HCT116 (cell line): ENCODE results near the gene SYT9. TPM values are rescaled to one million over a fixed set of nuclear protein-coding genes. Genes with fewer than 3 reads are reported as not detected.

Experiments used
- ATAC-seq: fragments of 200-7000 bp; cut with Tn5 transposase; 2 replicates; pipeline ENCODE4 v1.9.1; 2020; ENCODE audit warnings: mild to moderate bottlenecking, moderate library complexity
- BruUV-seq: library from RNA; stranded (reverse); fragments of 400-500 nt; replicated peaks from 2 replicates; lab custom pipeline; 2021; lab: Mats Ljungman, UMichigan
- CTCF ChIA-PET: fragments of 300-600 bp; sonication (Branson Sonifier 250); formaldehyde crosslinking; loops from one replicate; lab custom pipeline; 2021; ENCODE audit warnings: antibody characterized with exemption; lab: Charles Lee
- POLR2A ChIA-PET: fragments of 300-600, 350-600 bp; sonication (Branson Sonifier 250); formaldehyde crosslinking; loops from one replicate; lab custom pipeline; 2021; ENCODE audit warnings: antibody characterized with exemption; lab: Charles Lee
- RAD21 ChIA-PET, 2 experiments: fragments of 300-600 bp; sonication (Branson Sonifier 250); formaldehyde crosslinking; loops; one replicate each; lab custom pipeline; 2023; ENCODE audit warnings: low total read pairs in 2 of 2; ENCODE audit not compliant: uncharacterized antibody in 2 of 2, unreplicated experiment in 2 of 2, low non-redundant PET in 1 of 2; lab: Charles Lee
- DNase-seq: peaks from one replicate; pipeline ENCODE4 v3.0.0-alpha.2; 2010; ENCODE audit warnings: low read depth, low spot score
- H2AFZ ChIP-seq: fragments of 200-600 bp; shearing (Covaris generic), sonication (generic); 2 replicates; pipeline ENCODE4 v1.6.1; 2017; ENCODE audit warnings: low read depth, mixed run types, mixed read lengths, antibody characterized with exemption, low read length; ENCODE audit not compliant: poor library complexity, severe bottlenecking
- H3K27ac ChIP-seq: 2 replicates; pipeline ENCODE4 v1.5.1; 2012; ENCODE audit warnings: low read depth, low read length
- H3K27me3 ChIP-seq: fragments of 200-600 bp; sonication (generic); 2 replicates; pipeline ENCODE4 v1.6.1; 2016; ENCODE audit warnings: mixed run types, low read length, mixed read lengths; ENCODE audit not compliant: insufficient read depth
- H3K36me3 ChIP-seq, 2 experiments: fragments of 200-500 bp in 1 of 2; fragments of 200-600 bp in 1 of 2; sonication (Bioruptor generic) in 1 of 2; sonication (generic) in 1 of 2; 2 replicates each; pipeline versions ENCODE4 v1.5.1 to v1.6.1; 2014 to 2016; ENCODE audit warnings: low read length in 2 of 2, inconsistent platforms in 1 of 2, mixed read lengths in 1 of 2, mixed run types in 1 of 2; ENCODE audit not compliant: insufficient read depth in 2 of 2, control insufficient read depth in 1 of 2
- H3K4me1 ChIP-seq, 2 experiments: fragments of 200-600 bp in 1 of 2; sonication (generic) in 1 of 2; 2 replicates each; pipeline versions ENCODE4 v1.5.1 to v1.6.1; 2012 to 2017; ENCODE audit warnings: low read length in 2 of 2, inconsistent platforms in 1 of 2, mild to moderate bottlenecking in 1 of 2, mixed read lengths in 1 of 2, mixed run types in 1 of 2, moderate library complexity in 1 of 2; ENCODE audit not compliant: insufficient read depth in 2 of 2, control insufficient read depth in 1 of 2
- H3K4me2 ChIP-seq: fragments of 200-600 bp; sonication (generic); 2 replicates; pipeline ENCODE4 v1.6.1; 2017; ENCODE audit warnings: mixed run types, low read length, mixed read lengths
- H3K4me3 ChIP-seq, 2 experiments: fragments of 200-600 bp in 1 of 2; sonication (generic) in 1 of 2; replicated peaks in 1 of 2; 2 replicates each; pipeline ENCODE4 v1.5.1; 2011 to 2016; ENCODE audit warnings: low read length in 2 of 2, control low read depth in 1 of 2, low read depth in 1 of 2, mild to moderate bottlenecking in 1 of 2, mixed read lengths in 1 of 2, mixed run types in 1 of 2
- H3K79me2 ChIP-seq: fragments of 200-600 bp; sonication (generic); 2 replicates; pipeline ENCODE4 v1.6.1; 2017; ENCODE audit warnings: mild to moderate bottlenecking, mixed run types, low read length, moderate library complexity, mixed read lengths; ENCODE audit not compliant: insufficient read depth
- H3K9ac ChIP-seq: fragments of 200-600 bp; sonication (generic); 2 replicates; pipeline ENCODE4 v1.6.1; 2016; ENCODE audit warnings: low read length, mixed read lengths
- H3K9me2 ChIP-seq: fragments of 200-600 bp; sonication (generic), shearing (Covaris generic); 2 replicates; pipeline ENCODE4 v1.6.1; 2017; ENCODE audit warnings: mixed run types, mild to moderate bottlenecking, moderate library complexity; ENCODE audit not compliant: insufficient read depth
- H3K9me3 ChIP-seq, 2 experiments: fragments of 200-500 bp in 1 of 2; fragments of 200-600 bp in 1 of 2; sonication (Bioruptor generic) in 1 of 2; sonication (generic) in 1 of 2; 2 replicates each; pipeline ENCODE4 v1.6.1; 2014 to 2017; ENCODE audit warnings: low read length in 2 of 2, mixed read lengths in 2 of 2, inconsistent platforms in 1 of 2, low read depth in 1 of 2, mild to moderate bottlenecking in 1 of 2, mixed run types in 1 of 2, moderate library complexity in 1 of 2; ENCODE audit not compliant: control insufficient read depth in 1 of 2, insufficient read depth in 1 of 2
- H4K20me1 ChIP-seq: fragments of 200-600 bp; sonication (generic), shearing (Covaris generic); 2 replicates; pipeline ENCODE4 v1.6.1; 2017; ENCODE audit warnings: mixed run types, mild to moderate bottlenecking, moderate library complexity; ENCODE audit not compliant: insufficient read depth
- CBX3 ChIP-seq: IDR thresholded peaks from 2 replicates; pipeline ENCODE4 v1.6.1; 2012; ENCODE audit warnings: low read depth
- CEBPB ChIP-seq: IDR thresholded peaks from 2 replicates; pipeline ENCODE4 v1.6.1; 2012; ENCODE audit warnings: low read depth
- EGR1 ChIP-seq: IDR thresholded peaks from 2 replicates; pipeline ENCODE4 v1.6.1; 2012; ENCODE audit warnings: low read depth
- ELF1 ChIP-seq: IDR thresholded peaks from 2 replicates; pipeline ENCODE4 v1.6.1; 2012; ENCODE audit warnings: low read depth, borderline replicate concordance
- EZH2 ChIP-seq: fragments of 200-600 bp; sonication (generic); IDR thresholded peaks from 2 replicates; pipeline ENCODE4 v1.6.1; 2017; ENCODE audit warnings: antibody characterized with exemption, mixed run types
- EZH2phosphoT487 ChIP-seq: fragments of 200-600 bp; IDR thresholded peaks from 2 replicates; pipeline ENCODE4 v1.6.1; 2018; ENCODE audit warnings: antibody characterized with exemption, borderline replicate concordance
- JUND ChIP-seq: IDR thresholded peaks from 2 replicates; pipeline ENCODE4 v1.6.1; 2012
- POLR2A ChIP-seq: IDR thresholded peaks from 2 replicates; pipeline ENCODE4 v1.7.0; 2011; ENCODE audit warnings: borderline replicate concordance; ENCODE audit not compliant: insufficient read depth, insufficient read length; ENCODE audit errors: extremely low read depth
- POLR2AphosphoS5 ChIP-seq: IDR thresholded peaks from 2 replicates; pipeline ENCODE4 v1.6.1; 2011; ENCODE audit warnings: mild to moderate bottlenecking, low read depth, low read length, moderate library complexity
- SRF ChIP-seq: IDR thresholded peaks from 2 replicates; pipeline ENCODE4 v1.6.1; 2012; ENCODE audit warnings: low read depth
- TCF7L2 ChIP-seq: IDR thresholded peaks from 2 replicates; pipeline ENCODE4 v1.7.0; 2011; ENCODE audit warnings: borderline replicate concordance, inconsistent platforms; ENCODE audit not compliant: insufficient read depth, insufficient read length; ENCODE audit errors: extremely low read depth
- YY1 ChIP-seq: IDR thresholded peaks from 2 replicates; pipeline ENCODE4 v1.6.1; 2011; ENCODE audit warnings: low read length, low read depth, moderate library complexity, mild to moderate bottlenecking; ENCODE audit not compliant: insufficient replicate concordance; ENCODE audit errors: extremely low read depth
- ZNF274 ChIP-seq: fragments of 200-500 bp; sonication (Bioruptor generic); IDR thresholded peaks from 2 replicates; pipeline ENCODE4 v1.6.1; 2014; ENCODE audit warnings: mild to moderate bottlenecking, low read depth, low read length, inconsistent platforms
- intact Hi-C: fragments of 100-400 bp; cut with micrococcal nuclease; formaldehyde crosslinking; loops from 2 replicates; pipeline ENCODE4 v1.10.0; 2022
- total RNA-seq: library from RNA; stranded (reverse); gene quantifications from one replicate; pipeline ENCODE4 v1.2.1, GENCODE V29; 2021; ENCODE audit not compliant: unreplicated experiment
- TF ChIP-seq, protein P1 (sequence below): IDR thresholded peaks from 2 replicates; pipeline ENCODE4 v1.6.1; 2011; ENCODE audit warnings: mild to moderate bottlenecking, low read length, moderate library complexity; ENCODE audit not compliant: insufficient replicate concordance; ENCODE audit errors: extremely low read depth
- TF ChIP-seq, protein P2 (sequence below): IDR thresholded peaks from 2 replicates; pipeline ENCODE4 v1.6.1; 2012
- TF ChIP-seq, protein P3 (sequence below), 3 experiments: fragments of 200-600 bp in 1 of 3; sonication (generic) in 1 of 3; IDR thresholded peaks in 2 of 3; conservative IDR thresholded peaks in 1 of 3; 2 replicates each; pipeline ENCODE4 v1.5.1; 2012 to 2017; ENCODE audit warnings: low read depth in 2 of 3, low read length in 2 of 3, antibody characterized with exemption in 1 of 3, borderline replicate concordance in 1 of 3, control low read depth in 1 of 3, mild to moderate bottlenecking in 1 of 3, mixed read lengths in 1 of 3, mixed run types in 1 of 3, moderate library complexity in 1 of 3; ENCODE audit not compliant: insufficient read depth in 1 of 3
- TF ChIP-seq, protein P4 (sequence below): IDR thresholded peaks from 2 replicates; pipeline ENCODE4 v1.6.1; 2012; ENCODE audit warnings: low read depth
- TF ChIP-seq, protein P5 (sequence below): IDR thresholded peaks from 2 replicates; pipeline ENCODE4 v1.6.1; 2012

Gene SYT9
- total RNA-seq, 1 experiment from 2014 or later, result not detected

DNA sequence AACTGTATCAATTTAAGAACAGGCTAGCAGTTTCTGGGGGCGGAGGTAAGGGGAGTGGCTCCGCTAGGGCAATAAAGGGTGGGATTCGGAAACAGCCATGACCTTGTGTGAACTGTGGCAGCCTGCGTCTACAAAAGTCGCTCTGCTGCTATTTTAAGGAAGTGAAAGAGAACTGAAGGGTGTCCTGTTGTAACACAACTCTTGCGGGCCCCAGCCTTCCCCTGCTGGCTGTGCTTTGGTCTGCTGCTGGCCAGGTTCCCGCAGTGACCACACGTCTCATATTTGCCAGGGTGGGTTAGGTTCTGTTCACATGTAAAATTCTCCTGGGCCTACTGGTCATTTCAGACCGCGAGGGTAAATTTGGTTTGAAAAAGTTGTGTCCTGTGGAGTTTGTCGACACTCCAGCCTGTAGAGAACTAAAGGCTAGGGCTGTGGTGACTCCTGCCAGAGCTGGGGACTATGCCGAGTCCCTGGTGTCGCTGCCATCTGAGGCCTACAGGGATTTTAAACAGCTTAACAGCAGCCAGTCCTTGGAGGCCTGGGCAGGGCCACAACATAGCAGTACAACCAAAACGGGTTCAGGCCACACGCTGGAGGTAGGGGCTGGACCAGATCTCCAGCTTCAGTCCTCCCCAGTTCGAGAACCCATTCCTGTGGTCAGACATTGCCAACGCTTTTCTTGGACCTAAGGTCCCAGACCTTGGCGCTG lies 261.0 kb downstream of the SYT9 start:
- H3K27ac ChIP-seq, result no peak overlapping the region; the same call in 1 of the 2 replicates
- H3K4me3 ChIP-seq, result peak overlapping the region; percentile 54 to 74
- peaks cover 8 to 19% of the 10 kb centered on the region in 2 experiments; a peak in 3 of 4 replicates for H3K4me1 ChIP-seq
- CTCF ChIA-PET, result interaction anchor here (1.3 to 2.5 kb wide), 3 partner anchors 9 to 144 kb away, joined by 4 to 14 read pairs (median 5); no protein-coding TSS in a partner anchor
- ATAC-seq (peak; percentile 20), DNase-seq (no peak)
- H3K36me3 ChIP-seq, result no peaks in the 10 kb centered on the region
- H2AFZ ChIP-seq, result peak overlapping the region; percentile 89
- BruUV-seq, result no TSS peak
- TF ChIP-seq, protein P1, sequence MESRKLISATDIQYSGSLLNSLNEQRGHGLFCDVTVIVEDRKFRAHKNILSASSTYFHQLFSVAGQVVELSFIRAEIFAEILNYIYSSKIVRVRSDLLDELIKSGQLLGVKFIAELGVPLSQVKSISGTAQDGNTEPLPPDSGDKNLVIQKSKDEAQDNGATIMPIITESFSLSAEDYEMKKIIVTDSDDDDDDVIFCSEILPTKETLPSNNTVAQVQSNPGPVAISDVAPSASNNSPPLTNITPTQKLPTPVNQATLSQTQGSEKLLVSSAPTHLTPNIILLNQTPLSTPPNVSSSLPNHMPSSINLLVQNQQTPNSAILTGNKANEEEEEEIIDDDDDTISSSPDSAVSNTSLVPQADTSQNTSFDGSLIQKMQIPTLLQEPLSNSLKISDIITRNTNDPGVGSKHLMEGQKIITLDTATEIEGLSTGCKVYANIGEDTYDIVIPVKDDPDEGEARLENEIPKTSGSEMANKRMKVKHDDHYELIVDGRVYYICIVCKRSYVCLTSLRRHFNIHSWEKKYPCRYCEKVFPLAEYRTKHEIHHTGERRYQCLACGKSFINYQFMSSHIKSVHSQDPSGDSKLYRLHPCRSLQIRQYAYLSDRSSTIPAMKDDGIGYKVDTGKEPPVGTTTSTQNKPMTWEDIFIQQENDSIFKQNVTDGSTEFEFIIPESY, result no peak
- TF ChIP-seq, protein P2, sequence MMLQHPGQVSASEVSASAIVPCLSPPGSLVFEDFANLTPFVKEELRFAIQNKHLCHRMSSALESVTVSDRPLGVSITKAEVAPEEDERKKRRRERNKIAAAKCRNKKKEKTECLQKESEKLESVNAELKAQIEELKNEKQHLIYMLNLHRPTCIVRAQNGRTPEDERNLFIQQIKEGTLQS, result no peak
- TF ChIP-seq YY1, result no peak
- TF ChIP-seq JUND, result no peak
- TF ChIP-seq EZH2phosphoT487, result no peak
- no peak for TF ChIP-seq POLR2A
- TF ChIP-seq CBX3, result no peak
- no peak for TF ChIP-seq CEBPB
- no peak for TF ChIP-seq POLR2AphosphoS5
- no peak for TF ChIP-seq EZH2
- TF ChIP-seq, protein P3, sequence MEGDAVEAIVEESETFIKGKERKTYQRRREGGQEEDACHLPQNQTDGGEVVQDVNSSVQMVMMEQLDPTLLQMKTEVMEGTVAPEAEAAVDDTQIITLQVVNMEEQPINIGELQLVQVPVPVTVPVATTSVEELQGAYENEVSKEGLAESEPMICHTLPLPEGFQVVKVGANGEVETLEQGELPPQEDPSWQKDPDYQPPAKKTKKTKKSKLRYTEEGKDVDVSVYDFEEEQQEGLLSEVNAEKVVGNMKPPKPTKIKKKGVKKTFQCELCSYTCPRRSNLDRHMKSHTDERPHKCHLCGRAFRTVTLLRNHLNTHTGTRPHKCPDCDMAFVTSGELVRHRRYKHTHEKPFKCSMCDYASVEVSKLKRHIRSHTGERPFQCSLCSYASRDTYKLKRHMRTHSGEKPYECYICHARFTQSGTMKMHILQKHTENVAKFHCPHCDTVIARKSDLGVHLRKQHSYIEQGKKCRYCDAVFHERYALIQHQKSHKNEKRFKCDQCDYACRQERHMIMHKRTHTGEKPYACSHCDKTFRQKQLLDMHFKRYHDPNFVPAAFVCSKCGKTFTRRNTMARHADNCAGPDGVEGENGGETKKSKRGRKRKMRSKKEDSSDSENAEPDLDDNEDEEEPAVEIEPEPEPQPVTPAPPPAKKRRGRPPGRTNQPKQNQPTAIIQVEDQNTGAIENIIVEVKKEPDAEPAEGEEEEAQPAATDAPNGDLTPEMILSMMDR (IDR thresholded peaks at IDR 0.05 in 2 of 3, conservative IDR thresholded peaks at IDR 0.05 in 1 of 3; ENCODE audit: borderline replicate concordance in 1 of 3, insufficient read depth in 1 of 3, low read depth in 2 of 3, low read length in 2 of 3), result no peak
- TF ChIP-seq TCF7L2, result no peak
- TF ChIP-seq SRF, result no peak
- no peak for TF ChIP-seq ZNF274
- TF ChIP-seq, protein P4, sequence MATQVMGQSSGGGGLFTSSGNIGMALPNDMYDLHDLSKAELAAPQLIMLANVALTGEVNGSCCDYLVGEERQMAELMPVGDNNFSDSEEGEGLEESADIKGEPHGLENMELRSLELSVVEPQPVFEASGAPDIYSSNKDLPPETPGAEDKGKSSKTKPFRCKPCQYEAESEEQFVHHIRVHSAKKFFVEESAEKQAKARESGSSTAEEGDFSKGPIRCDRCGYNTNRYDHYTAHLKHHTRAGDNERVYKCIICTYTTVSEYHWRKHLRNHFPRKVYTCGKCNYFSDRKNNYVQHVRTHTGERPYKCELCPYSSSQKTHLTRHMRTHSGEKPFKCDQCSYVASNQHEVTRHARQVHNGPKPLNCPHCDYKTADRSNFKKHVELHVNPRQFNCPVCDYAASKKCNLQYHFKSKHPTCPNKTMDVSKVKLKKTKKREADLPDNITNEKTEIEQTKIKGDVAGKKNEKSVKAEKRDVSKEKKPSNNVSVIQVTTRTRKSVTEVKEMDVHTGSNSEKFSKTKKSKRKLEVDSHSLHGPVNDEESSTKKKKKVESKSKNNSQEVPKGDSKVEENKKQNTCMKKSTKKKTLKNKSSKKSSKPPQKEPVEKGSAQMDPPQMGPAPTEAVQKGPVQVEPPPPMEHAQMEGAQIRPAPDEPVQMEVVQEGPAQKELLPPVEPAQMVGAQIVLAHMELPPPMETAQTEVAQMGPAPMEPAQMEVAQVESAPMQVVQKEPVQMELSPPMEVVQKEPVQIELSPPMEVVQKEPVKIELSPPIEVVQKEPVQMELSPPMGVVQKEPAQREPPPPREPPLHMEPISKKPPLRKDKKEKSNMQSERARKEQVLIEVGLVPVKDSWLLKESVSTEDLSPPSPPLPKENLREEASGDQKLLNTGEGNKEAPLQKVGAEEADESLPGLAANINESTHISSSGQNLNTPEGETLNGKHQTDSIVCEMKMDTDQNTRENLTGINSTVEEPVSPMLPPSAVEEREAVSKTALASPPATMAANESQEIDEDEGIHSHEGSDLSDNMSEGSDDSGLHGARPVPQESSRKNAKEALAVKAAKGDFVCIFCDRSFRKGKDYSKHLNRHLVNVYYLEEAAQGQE, result no peak
- TF ChIP-seq ELF1, result no peak
- TF ChIP-seq, protein P5, sequence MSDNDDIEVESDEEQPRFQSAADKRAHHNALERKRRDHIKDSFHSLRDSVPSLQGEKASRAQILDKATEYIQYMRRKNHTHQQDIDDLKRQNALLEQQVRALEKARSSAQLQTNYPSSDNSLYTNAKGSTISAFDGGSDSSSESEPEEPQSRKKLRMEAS, result no peak
- TF ChIP-seq EGR1, result no peak
- TF ChIP-seq, all 23 proteins: peak for 0
- POLR2A ChIA-PET, result no interaction called here
- intact Hi-C loops, result loop anchor here (5.0 kb wide), 1 partner anchor 155 kb away; no protein-coding TSS in a partner anchor
- Histone ChIP-seq H3K27me3 (no peaks in the 10 kb centered on the region; the same call in 1 of the 2 replicates), H3K79me2 (no peaks in the 10 kb centered on the region), H3K9me2 (no peaks in the 10 kb centered on the region), H3K4me2 (peak overlapping the region; percentile 93), H3K9ac (peak overlapping the region; percentile 7; the same call in 1 of the 2 replicates), H4K20me1 (no peaks in the 10 kb centered on the region), H3K9me3 (no peaks in the 10 kb centered on the region)
- RAD21 ChIA-PET, result interaction anchor here (0.8 to 1.2 kb wide), 2 partner anchors 145 to 153 kb away, joined by 3 to 4 read pairs; no protein-coding TSS in a partner anchor
